HAP-1 (cell line): ENCODE results near the gene TTC28.
"Not testable (repeated sequence)": the region's sequence is repeated elsewhere in the genome, so short reads cannot be mapped to it uniquely, and the experiment has no call there.

ENCODE experiments used
- DNase-seq, 2 experiments: peaks; one replicate each; pipeline ENCODE4 v3.0.0-alpha.2; 2016 to 2020; ENCODE audit warnings: low spot score in 2 of 2
- H3K27me3 ChIP-seq: fragments of 250-450 bp; sonication (Bioruptor Pico); 2 replicates; pipeline ENCODE4 v1.5.1; 2020; ENCODE audit warnings: low read depth, mild to moderate bottlenecking, moderate library complexity
- H3K36me3 ChIP-seq: fragments of 250-450 bp; sonication (Bioruptor Pico); replicated peaks from 2 replicates; pipeline ENCODE4 v1.5.1; 2020; ENCODE audit warnings: mild to moderate bottlenecking
- H3K4me1 ChIP-seq: fragments of 250-450 bp; sonication (Bioruptor Pico); 2 replicates; pipeline ENCODE4 v1.5.1; 2020; ENCODE audit warnings: mild to moderate bottlenecking
- H3K4me3 ChIP-seq: fragments of 250-450 bp; sonication (Bioruptor Pico); 2 replicates; pipeline ENCODE4 v1.5.1; 2020; ENCODE audit warnings: mild to moderate bottlenecking, moderate library complexity
- H3K9me3 ChIP-seq: fragments of 250-450 bp; sonication (Bioruptor Pico); 2 replicates; pipeline ENCODE4 v1.5.1; 2020; ENCODE audit warnings: mild to moderate bottlenecking, moderate library complexity
- in situ Hi-C: fragments of 300-500 bp; cut with MboI; formaldehyde crosslinking; loops from 3 replicates; pipeline ENCODE4 v1.14.3; 2020; ENCODE audit warnings: low sequenced_read_pairs, inconsistent platforms, mixed read lengths

TTC28 gene

GRCh38 chr22:28500006-28500405 lies 179.6 kb downstream of the TTC28 start:
- in situ Hi-C loops: no loop called here
- DNase-seq: no peak
- no peaks in the 10 kb centered on the region for H3K36me3 ChIP-seq
- no peaks in the 10 kb centered on the region for H3K9me3 ChIP-seq
- H3K4me1 ChIP-seq: no peaks in the 10 kb centered on the region
- no peak overlapping the region for H3K4me3 ChIP-seq
- no peaks in the 10 kb centered on the region for H3K27me3 ChIP-seq

- no peaks in the 10 kb centered on the region for H3K9me3 ChIP-seq
- DNase-seq: no peak
- H3K36me3 ChIP-seq: no peaks in the 10 kb centered on the region
- no peaks in the 10 kb centered on the region for H3K4me1 ChIP-seq
- H3K27me3 ChIP-seq: no peaks in the 10 kb centered on the region
- in situ Hi-C loops: no loop called here
- no peak overlapping the region for H3K4me3 ChIP-seq
These were observed 181.6 kb downstream of the TTC28 start for GRCh38 chr22:28498044-28498443.

- DNase-seq: no peak
- Histone ChIP-seq H3K4me3 (no peak overlapping the region), H3K27me3 (no peaks in the 10 kb centered on the region), H3K9me3 (no peaks in the 10 kb centered on the region), H3K36me3 (no peaks in the 10 kb centered on the region), H3K4me1 (no peaks in the 10 kb centered on the region)
- in situ Hi-C loops: no loop called here
These were observed 182.5 kb downstream of the TTC28 start for GRCh38 chr22:28497188-28497587.

- H3K36me3 ChIP-seq, H3K27me3 ChIP-seq, H3K4me3 ChIP-seq, H3K9me3 ChIP-seq, H3K4me1 ChIP-seq, DNase-seq, in situ Hi-C loops: not testable (repeated sequence)
These were observed 188.4 kb downstream of the TTC28 start for GRCh38 chr22:28491289-28491688.

GRCh38 chr22:28488825-28489224 lies 190.8 kb downstream of the TTC28 start:
- DNase-seq: no peak
- H3K36me3 ChIP-seq: no peaks in the 10 kb centered on the region
- no peak overlapping the region for H3K4me3 ChIP-seq
- H3K9me3 ChIP-seq: no peaks in the 10 kb centered on the region
- H3K27me3 ChIP-seq: no peaks in the 10 kb centered on the region
- in situ Hi-C loops: no loop called here
- H3K4me1 ChIP-seq: no peaks in the 10 kb centered on the region

- no peak for DNase-seq
- in situ Hi-C loops: no loop called here
- no peaks in the 10 kb centered on the region for H3K36me3 ChIP-seq
- H3K27me3 ChIP-seq: no peaks in the 10 kb centered on the region
- H3K9me3 ChIP-seq: no peaks in the 10 kb centered on the region
- H3K4me3 ChIP-seq: no peak overlapping the region
- peaks cover 8% of the 10 kb centered on the region for H3K4me1 ChIP-seq
These were observed 195.0 kb downstream of the TTC28 start for GRCh38 chr22:28484662-28485061.

GRCh38 chr22:28481725-28482124 lies 197.9 kb downstream of the TTC28 start:
- Histone ChIP-seq H3K9me3 (no peaks in the 10 kb centered on the region), H3K4me1 (peaks cover 8% of the 10 kb centered on the region), H3K4me3 (no peak overlapping the region), H3K36me3 (no peaks in the 10 kb centered on the region), H3K27me3 (no peaks in the 10 kb centered on the region)
- no peak for DNase-seq
- in situ Hi-C loops: no loop called here

GRCh38 chr22:28480000-28480715 lies 199.5 kb downstream of the TTC28 start:
- no peaks in the 10 kb centered on the region for H3K36me3 ChIP-seq
- in situ Hi-C loops: no loop called here
- no peaks in the 10 kb centered on the region for H3K27me3 ChIP-seq
- H3K9me3 ChIP-seq: no peaks in the 10 kb centered on the region
- DNase-seq: peak in 1 of 2 experiments; percentile 9
- H3K4me1 ChIP-seq: peaks cover 17% of the 10 kb centered on the region
- no peak overlapping the region for H3K4me3 ChIP-seq

- H3K4me3 ChIP-seq: no peak overlapping the region
- DNase-seq: no peak
- H3K9me3 ChIP-seq: no peaks in the 10 kb centered on the region
- in situ Hi-C loops: no loop called here
- peaks cover 27% of the 10 kb centered on the region for H3K4me1 ChIP-seq
- no peaks in the 10 kb centered on the region for H3K27me3 ChIP-seq
- no peaks in the 10 kb centered on the region for H3K36me3 ChIP-seq
These were observed 201.1 kb downstream of the TTC28 start for GRCh38 chr22:28478564-28478963.

GRCh38 chr22:28477556-28477955 lies 202.1 kb downstream of the TTC28 start:
- Histone ChIP-seq H3K36me3 (no peaks in the 10 kb centered on the region), H3K4me3 (no peak overlapping the region), H3K9me3 (no peaks in the 10 kb centered on the region), H3K4me1 (peaks cover 34% of the 10 kb centered on the region), H3K27me3 (no peaks in the 10 kb centered on the region)
- in situ Hi-C loops: no loop called here
- no peak for DNase-seq

GRCh38 chr22:28474330-28474729 lies 205.3 kb downstream of the TTC28 start:
- Histone ChIP-seq H3K4me1 (peaks cover 32% of the 10 kb centered on the region), H3K9me3 (no peaks in the 10 kb centered on the region), H3K4me3 (no peak overlapping the region), H3K27me3 (no peaks in the 10 kb centered on the region), H3K36me3 (no peaks in the 10 kb centered on the region)
- in situ Hi-C loops: no loop called here
- DNase-seq: peak in 1 of 2 experiments; percentile 48

GRCh38 chr22:28473258-28473657 lies 206.4 kb downstream of the TTC28 start:
- peaks cover 32% of the 10 kb centered on the region for H3K4me1 ChIP-seq
- no peaks in the 10 kb centered on the region for H3K36me3 ChIP-seq
- H3K9me3 ChIP-seq: no peaks in the 10 kb centered on the region
- no peak overlapping the region for H3K4me3 ChIP-seq
- in situ Hi-C loops: no loop called here
- no peak for DNase-seq
- no peaks in the 10 kb centered on the region for H3K27me3 ChIP-seq

- in situ Hi-C loops, H3K27me3 ChIP-seq, H3K4me3 ChIP-seq, DNase-seq, H3K9me3 ChIP-seq, H3K4me1 ChIP-seq, H3K36me3 ChIP-seq: not testable (repeated sequence)
These were observed 212.6 kb downstream of the TTC28 start for GRCh38 chr22:28467055-28467454.

- no peak overlapping the region for H3K4me3 ChIP-seq
- no peak for DNase-seq
- in situ Hi-C loops: no loop called here
- no peaks in the 10 kb centered on the region for H3K9me3 ChIP-seq
- peaks cover 2% of the 10 kb centered on the region for H3K4me1 ChIP-seq
- H3K36me3 ChIP-seq: no peaks in the 10 kb centered on the region
- no peaks in the 10 kb centered on the region for H3K27me3 ChIP-seq
These were observed 213.2 kb downstream of the TTC28 start for GRCh38 chr22:28466399-28466798.

GRCh38 chr22:28465841-28466240 lies 213.8 kb downstream of the TTC28 start:
- Histone ChIP-seq H3K9me3 (no peaks in the 10 kb centered on the region), H3K27me3 (no peaks in the 10 kb centered on the region), H3K4me3 (no peak overlapping the region), H3K36me3 (no peaks in the 10 kb centered on the region), H3K4me1 (no peaks in the 10 kb centered on the region)
- in situ Hi-C loops: no loop called here
- DNase-seq: no peak
